CD4-positive, CD25-positive, alpha-beta regulatory T cell (primary cell): ENCODE results near the gene SMIM45.
A peak's percentile ranks its signal among the peaks of the same experiment; 100 is the strongest.

Source experiments
- ATAC-seq, 2 donors: fragments of 150-1000 bp; cut with Tn5 transposase; one replicate each; pipeline ENCODE4 v1.10.0; 2021; ENCODE audit warnings: low read depth in 2 of 2, moderate number of reproducible peaks in 2 of 2, moderate library complexity in 1 of 2
- DNase-seq, 3 donors: peaks; one replicate each; pipeline versions ENCODE4 v3.0.0 to v3.0.0-alpha.2; 2012 to 2022; ENCODE audit warnings: mixed read lengths in 1 of 3
- H3K27ac ChIP-seq: one replicate; pipeline ENCODE4 v1.7.0; 2013; ENCODE audit warnings: mild to moderate bottlenecking, low read length; ENCODE audit not compliant: insufficient read depth, poor library complexity, severe bottlenecking
- H3K27me3 ChIP-seq: one replicate; pipeline ENCODE4 v1.7.0; 2013; ENCODE audit warnings: low read length; ENCODE audit not compliant: control insufficient read depth, insufficient read depth
- H3K36me3 ChIP-seq: one replicate; pipeline ENCODE4 v1.7.0; 2013; ENCODE audit warnings: mild to moderate bottlenecking, low read length, moderate library complexity; ENCODE audit not compliant: control insufficient read depth, insufficient read depth
- H3K4me1 ChIP-seq: 2 replicates; pipeline ENCODE4 v1.7.0; 2013; ENCODE audit warnings: mild to moderate bottlenecking, low read length; ENCODE audit not compliant: insufficient read depth, control insufficient read depth, poor library complexity, severe bottlenecking
- H3K4me3 ChIP-seq: one replicate; pipeline ENCODE4 v1.7.0; 2013; ENCODE audit warnings: low read depth, mild to moderate bottlenecking, low read length, moderate library complexity
- H3K9me3 ChIP-seq, 2 experiments: 1 replicate in 1 of 2; 2 replicates in 1 of 2; pipeline ENCODE4 v1.7.0; 2013; ENCODE audit warnings: low read length in 2 of 2, mild to moderate bottlenecking in 1 of 2, moderate library complexity in 1 of 2; ENCODE audit not compliant: control insufficient read depth in 2 of 2
- H3K27ac Mint-ChIP-seq, 3 donors: one replicate each; pipeline ENCODE4 v1.8.0; 2020 to 2022; ENCODE audit warnings: mild to moderate bottlenecking in 3 of 3, mixed read lengths in 3 of 3, moderate library complexity in 2 of 3
- H3K27me3 Mint-ChIP-seq: one replicate; pipeline ENCODE4 v1.8.0; 2022; ENCODE audit warnings: mild to moderate bottlenecking, mixed read lengths
- H3K36me3 Mint-ChIP-seq: one replicate; pipeline ENCODE4 v1.8.0; 2020; ENCODE audit warnings: mixed read lengths
- H3K4me1 Mint-ChIP-seq, 4 donors: one replicate each; pipeline ENCODE4 v1.8.0; 2020 to 2022; ENCODE audit warnings: mixed read lengths in 4 of 4, mild to moderate bottlenecking in 1 of 4
- H3K4me3 Mint-ChIP-seq, 4 donors: one replicate each; pipeline ENCODE4 v1.8.0; 2020 to 2022; ENCODE audit warnings: mild to moderate bottlenecking in 4 of 4, mixed read lengths in 4 of 4, moderate library complexity in 3 of 4
- H3K9me3 Mint-ChIP-seq, 7 donors: one replicate each; pipeline ENCODE4 v1.8.0; 2020 to 2022; ENCODE audit warnings: mixed read lengths in 7 of 7, mild to moderate bottlenecking in 3 of 7, moderate library complexity in 2 of 7

SMIM45 gene

GRCh38 chr22:41917903-41918791 is 33.8 kb upstream of the SMIM45 start:
- peaks cover 37% of the 10 kb centered on the region for H3K4me1 ChIP-seq
- peak overlapping the region; percentile 44 to 74 (median 68) for H3K4me3 Mint-ChIP-seq
- H3K9me3 Mint-ChIP-seq = no peaks in the 10 kb centered on the region
- peaks cover 0 to 40% (median 9%) of the 10 kb centered on the region in 4 donors for H3K4me1 Mint-ChIP-seq
- H3K27me3 Mint-ChIP-seq = peaks cover 47% of the 10 kb centered on the region
- no peaks in the 10 kb centered on the region for H3K36me3 Mint-ChIP-seq
- no peaks in the 10 kb centered on the region for H3K36me3 ChIP-seq
- no peak overlapping the region for H3K27ac ChIP-seq
- ATAC-seq = no peak
- peaks cover 8% of the 10 kb centered on the region for H3K27me3 ChIP-seq
- DNase-seq = no peak
- no peaks in the 10 kb centered on the region for H3K9me3 ChIP-seq
- H3K4me3 ChIP-seq = no peak overlapping the region
- peak overlapping the region in 2 of 3 donors; percentile 12 to 76 for H3K27ac Mint-ChIP-seq

GRCh38 chr22:41919357-41920224 is 32.4 kb upstream of the SMIM45 start:
- Mint-ChIP-seq H3K9me3 (no peaks in the 10 kb centered on the region), H3K4me3 (peak overlapping the region in 3 of 4 donors; percentile 71 to 83 (median 71)), H3K4me1 (peaks cover 0 to 39% (median 7%) of the 10 kb centered on the region in 4 donors), H3K27ac (peak overlapping the region in 1 of 3 donors; percentile 78), H3K27me3 (peaks cover 42% of the 10 kb centered on the region), H3K36me3 (no peaks in the 10 kb centered on the region)
- H3K27ac ChIP-seq = peak overlapping the region; percentile 14
- H3K4me1 ChIP-seq = peaks cover 32% of the 10 kb centered on the region
- DNase-seq = peak in 2 of 3 donors; percentile 18 to 35
- H3K9me3 ChIP-seq = no peaks in the 10 kb centered on the region
- H3K36me3 ChIP-seq = no peaks in the 10 kb centered on the region
- peak overlapping the region; percentile 59 for H3K4me3 ChIP-seq
- peaks cover 5% of the 10 kb centered on the region for H3K27me3 ChIP-seq
- peak in 1 of 2 donors; percentile 41 for ATAC-seq

GRCh38 chr22:41920271-41920976 is 31.5 kb upstream of the SMIM45 start:
- ATAC-seq = no peak
- H3K4me3 ChIP-seq = no peak overlapping the region
- no peaks in the 10 kb centered on the region for H3K36me3 Mint-ChIP-seq
- H3K27ac ChIP-seq = no peak overlapping the region
- H3K4me3 Mint-ChIP-seq = peak overlapping the region; percentile 16 to 79 (median 66)
- peaks cover 0 to 40% (median 9%) of the 10 kb centered on the region in 4 donors for H3K4me1 Mint-ChIP-seq
- peak overlapping the region in 1 of 3 donors; percentile 81 for H3K27ac Mint-ChIP-seq
- peaks cover 5% of the 10 kb centered on the region for H3K27me3 ChIP-seq
- H3K9me3 ChIP-seq = no peaks in the 10 kb centered on the region
- peaks cover 28% of the 10 kb centered on the region for H3K4me1 ChIP-seq
- peaks cover 43% of the 10 kb centered on the region for H3K27me3 Mint-ChIP-seq
- no peaks in the 10 kb centered on the region for H3K36me3 ChIP-seq
- H3K9me3 Mint-ChIP-seq = no peaks in the 10 kb centered on the region
- no peak for DNase-seq

DNA sequence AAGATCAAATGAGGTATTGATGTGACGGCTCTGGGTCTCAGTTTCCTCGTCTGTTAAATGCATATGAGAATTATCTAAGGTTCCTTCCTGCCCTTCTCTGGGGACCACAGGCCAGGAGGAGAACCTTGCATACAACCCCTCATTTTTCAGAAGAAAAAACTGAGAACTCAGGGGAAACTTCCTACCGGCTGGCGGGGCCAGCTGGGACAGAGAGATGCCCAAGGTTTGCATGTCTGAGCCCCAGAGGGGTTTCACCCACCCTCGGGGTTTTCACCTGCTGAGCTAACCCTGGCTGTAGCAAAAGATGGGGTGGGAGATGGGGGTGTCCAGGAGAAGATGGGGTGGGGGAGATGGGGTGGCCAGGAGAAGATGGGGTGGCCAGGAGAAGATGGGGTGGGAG is 29.6 kb upstream of the SMIM45 start:
- H3K4me1 ChIP-seq = peaks cover 34% of the 10 kb centered on the region
- Mint-ChIP-seq H3K27me3 (peaks cover 30% of the 10 kb centered on the region), H3K27ac (no peak overlapping the region), H3K9me3 (no peaks in the 10 kb centered on the region), H3K36me3 (no peaks in the 10 kb centered on the region), H3K4me3 (peak overlapping the region in 2 of 4 donors; percentile 38 to 67), H3K4me1 (peaks cover 0 to 37% (median 6%) of the 10 kb centered on the region in 4 donors)
- DNase-seq (no peak), ATAC-seq (no peak)
- no peak overlapping the region for H3K4me3 ChIP-seq
- H3K9me3 ChIP-seq = no peaks in the 10 kb centered on the region
- no peaks in the 10 kb centered on the region for H3K27me3 ChIP-seq
- no peak overlapping the region for H3K27ac ChIP-seq
- no peaks in the 10 kb centered on the region for H3K36me3 ChIP-seq

DNA sequence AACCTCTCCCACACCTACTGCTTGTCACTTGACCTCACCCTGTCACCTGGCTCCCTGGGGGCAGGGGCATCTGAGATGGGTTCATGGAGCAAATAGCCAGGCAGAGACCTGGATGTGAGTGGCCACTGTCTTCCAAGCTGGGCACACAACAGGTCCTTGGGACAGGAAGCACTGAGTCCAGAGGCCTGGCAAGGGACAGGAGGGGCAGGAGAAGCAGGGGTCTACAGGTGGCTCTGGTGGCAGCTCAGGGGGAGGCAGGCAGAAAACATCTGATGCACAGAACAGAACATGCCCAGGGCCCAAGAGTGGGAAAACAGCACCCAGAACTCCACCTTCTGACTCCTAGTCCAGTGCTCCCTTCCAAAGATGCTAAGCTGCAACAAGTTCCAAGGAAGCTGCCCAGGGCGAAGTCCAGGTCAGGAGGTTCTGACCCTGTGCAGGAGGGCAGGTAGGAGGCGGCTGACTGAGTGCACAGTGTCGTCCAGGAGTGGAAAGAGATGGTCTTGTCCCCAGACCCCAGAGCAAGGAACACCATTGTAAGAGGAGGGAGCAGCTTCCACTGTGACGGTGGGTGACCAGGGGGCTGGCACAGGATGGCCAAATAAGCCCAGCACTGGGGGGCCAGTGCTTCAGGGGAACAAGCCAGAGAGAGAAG is 28.9 kb upstream of the SMIM45 start:
- Histone ChIP-seq H3K27ac (no peak overlapping the region), H3K4me3 (no peak overlapping the region), H3K36me3 (no peaks in the 10 kb centered on the region), H3K27me3 (no peaks in the 10 kb centered on the region), H3K4me1 (peaks cover 28% of the 10 kb centered on the region), H3K9me3 (no peaks in the 10 kb centered on the region)
- no peak for DNase-seq
- Mint-ChIP-seq H3K36me3 (no peaks in the 10 kb centered on the region), H3K27me3 (peaks cover 27% of the 10 kb centered on the region), H3K9me3 (no peaks in the 10 kb centered on the region), H3K4me1 (peaks cover 0 to 38% (median 7%) of the 10 kb centered on the region in 4 donors), H3K27ac (peak overlapping the region in 1 of 3 donors; percentile 77), H3K4me3 (peak overlapping the region in 2 of 4 donors; percentile 32 to 54)
- ATAC-seq = no peak

DNA sequence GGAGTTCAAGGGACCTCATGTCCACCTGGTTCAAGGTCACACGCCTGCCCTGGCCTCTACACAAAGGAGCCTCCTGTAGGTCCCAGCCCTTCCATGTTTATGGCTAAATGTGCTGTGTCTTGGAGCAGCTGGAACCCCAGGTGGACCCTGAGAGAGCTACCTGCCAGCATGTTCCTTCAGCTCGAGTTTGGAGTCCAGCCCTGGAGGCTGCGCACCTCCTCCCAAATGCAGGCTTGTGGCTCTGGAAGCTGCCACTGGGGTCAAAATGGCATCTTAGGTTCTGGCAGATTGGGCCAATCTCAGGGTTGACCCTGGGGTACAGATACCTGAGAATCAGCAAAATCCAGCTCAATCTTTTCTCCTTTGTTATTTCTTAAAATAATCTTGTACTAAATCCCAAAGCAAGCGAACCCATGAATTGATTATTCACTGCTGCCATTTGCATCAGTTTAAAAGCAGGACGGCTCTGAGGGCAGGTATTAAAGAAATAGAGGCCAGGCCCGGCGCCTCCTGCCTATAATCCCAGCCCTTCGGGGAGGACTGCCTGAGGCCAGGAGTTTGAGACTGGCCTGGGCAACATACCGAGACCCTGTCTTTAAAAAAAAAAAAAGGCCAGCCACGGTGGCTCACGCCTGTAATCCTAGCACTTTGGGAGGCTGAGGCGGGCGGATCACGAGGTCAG is 28.2 kb upstream of the SMIM45 start:
- Histone ChIP-seq H3K27me3 (no peaks in the 10 kb centered on the region), H3K4me1 (peaks cover 25% of the 10 kb centered on the region), H3K4me3 (no peak overlapping the region), H3K36me3 (no peaks in the 10 kb centered on the region), H3K9me3 (no peaks in the 10 kb centered on the region), H3K27ac (no peak overlapping the region)
- H3K27me3 Mint-ChIP-seq = peaks cover 24% of the 10 kb centered on the region
- H3K4me3 Mint-ChIP-seq = no peak overlapping the region
- peaks cover 0 to 38% (median 7%) of the 10 kb centered on the region in 4 donors for H3K4me1 Mint-ChIP-seq
- no peaks in the 10 kb centered on the region for H3K36me3 Mint-ChIP-seq
- H3K9me3 Mint-ChIP-seq = no peaks in the 10 kb centered on the region
- DNase-seq (no peak), ATAC-seq (no peak)
- H3K27ac Mint-ChIP-seq = peak overlapping the region in 1 of 3 donors; percentile 75
